OCI-LY1 (cell line): Measurements from ENCODE around the gene GBF1.

Experiments
- EZH2 ChIP-seq: fragments of 200-600 bp; sonication (generic), shearing (Covaris generic); IDR thresholded peaks from 2 replicates; pipeline ENCODE4 v1.8.0; 2017; ENCODE audit warnings: borderline replicate concordance, mixed run types, mild to moderate bottlenecking, antibody characterized with exemption, low read length, moderate library complexity, mixed read lengths
- TF ChIP-seq, protein P1 (sequence below): fragments of 200-600 bp; sonication (generic), shearing (Covaris generic); IDR thresholded peaks from 2 replicates; pipeline ENCODE4 v1.5.1; 2017; ENCODE audit warnings: mild to moderate bottlenecking, antibody characterized with exemption, low read length, moderate library complexity, mixed read lengths

DNA sequence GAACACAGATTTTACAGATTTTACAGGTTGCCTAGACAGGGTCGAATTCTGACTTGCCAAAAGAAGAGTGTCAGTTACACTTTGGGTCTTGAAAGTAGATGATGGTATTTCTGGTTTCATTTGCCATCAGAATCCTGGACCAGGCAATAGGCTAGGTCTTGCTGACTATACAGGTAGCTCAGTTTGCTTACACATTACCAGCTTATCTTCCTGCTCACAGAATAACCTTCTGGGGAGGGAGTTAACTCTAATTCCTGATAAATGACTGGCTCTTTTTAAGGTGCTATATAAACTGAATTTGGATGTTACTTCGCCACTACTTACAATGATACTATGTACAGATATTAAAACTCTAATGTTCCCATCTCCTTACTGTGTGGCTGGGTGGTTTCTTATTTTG is 39.8 kb downstream of the GBF1 start:
- TF ChIP-seq, protein P1, sequence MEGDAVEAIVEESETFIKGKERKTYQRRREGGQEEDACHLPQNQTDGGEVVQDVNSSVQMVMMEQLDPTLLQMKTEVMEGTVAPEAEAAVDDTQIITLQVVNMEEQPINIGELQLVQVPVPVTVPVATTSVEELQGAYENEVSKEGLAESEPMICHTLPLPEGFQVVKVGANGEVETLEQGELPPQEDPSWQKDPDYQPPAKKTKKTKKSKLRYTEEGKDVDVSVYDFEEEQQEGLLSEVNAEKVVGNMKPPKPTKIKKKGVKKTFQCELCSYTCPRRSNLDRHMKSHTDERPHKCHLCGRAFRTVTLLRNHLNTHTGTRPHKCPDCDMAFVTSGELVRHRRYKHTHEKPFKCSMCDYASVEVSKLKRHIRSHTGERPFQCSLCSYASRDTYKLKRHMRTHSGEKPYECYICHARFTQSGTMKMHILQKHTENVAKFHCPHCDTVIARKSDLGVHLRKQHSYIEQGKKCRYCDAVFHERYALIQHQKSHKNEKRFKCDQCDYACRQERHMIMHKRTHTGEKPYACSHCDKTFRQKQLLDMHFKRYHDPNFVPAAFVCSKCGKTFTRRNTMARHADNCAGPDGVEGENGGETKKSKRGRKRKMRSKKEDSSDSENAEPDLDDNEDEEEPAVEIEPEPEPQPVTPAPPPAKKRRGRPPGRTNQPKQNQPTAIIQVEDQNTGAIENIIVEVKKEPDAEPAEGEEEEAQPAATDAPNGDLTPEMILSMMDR: no peak
- no peak for TF ChIP-seq EZH2
